Fibroblast of pulmonary artery (primary cell): ENCODE measurements around the gene CFAP54.

Experiments
- DNase-seq: peaks from one replicate; pipeline ENCODE4 v3.0.0-alpha.2; 2010; ENCODE audit warnings: low read depth
- H3K4me3 ChIP-seq: replicated peaks from 2 replicates; pipeline ENCODE4 v1.5.1; 2011; ENCODE audit warnings: low read depth, mild to moderate bottlenecking, control low read depth, low read length, moderate library complexity
- CTCF ChIP-seq: IDR thresholded peaks from 2 replicates; pipeline ENCODE4 v1.5.1; 2011; ENCODE audit warnings: mild to moderate bottlenecking, control low read depth, low read length, inconsistent platforms; ENCODE audit errors: missing control alignments

The CFAP54 gene

GRCh38 chr12:96729886-96730285 lies 240.5 kb downstream of the CFAP54 start:
- no peak for DNase-seq
- no peak for TF ChIP-seq CTCF
- H3K4me3 ChIP-seq: no peak overlapping the region

GRCh38 chr12:96743606-96744005 lies 254.2 kb downstream of the CFAP54 start:
- DNase-seq: peak; percentile 53
- TF ChIP-seq CTCF: no peak
- no peak overlapping the region for H3K4me3 ChIP-seq

- no peak for TF ChIP-seq CTCF
- no peak for DNase-seq
- no peak overlapping the region for H3K4me3 ChIP-seq
These were observed 260.6 kb downstream of the CFAP54 start for GRCh38 chr12:96749999-96750398.

GRCh38 chr12:96751626-96752025 lies 262.2 kb downstream of the CFAP54 start:
- H3K4me3 ChIP-seq: no peak overlapping the region
- TF ChIP-seq CTCF: no peak
- DNase-seq: no peak

GRCh38 chr12:96752211-96752610 lies 262.8 kb downstream of the CFAP54 start:
- H3K4me3 ChIP-seq: no peak overlapping the region
- DNase-seq: no peak
- TF ChIP-seq CTCF: no peak

GRCh38 chr12:96766232-96766631 lies 276.9 kb downstream of the CFAP54 start:
- peak; percentile 16 for TF ChIP-seq CTCF
- H3K4me3 ChIP-seq: no peak overlapping the region
- DNase-seq: no peak

GRCh38 chr12:96769400-96769799 lies 280.0 kb downstream of the CFAP54 start:
- TF ChIP-seq CTCF: no peak
- DNase-seq: no peak
- no peak overlapping the region for H3K4me3 ChIP-seq
